Mucosa of descending colon (tissue), 3 donors: ENCODE data around the gene RANBP6. TPM values are rescaled to one million over a fixed set of nuclear protein-coding genes. Genes with fewer than 3 reads are reported as not detected.

ENCODE experiments used
- ATAC-seq: fragments of 200-7000 bp; cut with Tn5 transposase; one replicate; pipeline ENCODE4 v1.9.1; 2020; ENCODE audit warnings: mild to moderate bottlenecking, moderate library complexity
- DNase-seq, 3 donors: peaks; one replicate each; pipeline ENCODE4 v3.0.0-alpha.2; 2020
- H3K36me3 ChIP-seq: fragments of 200-600 bp; one replicate; pipeline ENCODE4 v1.8.0; 2021; ENCODE audit warnings: low read depth, mild to moderate bottlenecking
- H3K4me1 ChIP-seq: fragments of 200-600 bp; one replicate; pipeline ENCODE4 v1.8.0; 2021; ENCODE audit warnings: low read depth, mild to moderate bottlenecking
- H3K4me3 ChIP-seq: fragments of 200-600 bp; one replicate; pipeline ENCODE4 v1.8.0; 2021; ENCODE audit warnings: mild to moderate bottlenecking
- H3K9me3 ChIP-seq: fragments of 200-600 bp; one replicate; pipeline ENCODE4 v1.8.0; 2021; ENCODE audit warnings: mild to moderate bottlenecking
- CTCF ChIP-seq: fragments of 200-600 bp; IDR thresholded peaks from one replicate; pipeline ENCODE4 v1.8.0; 2022; ENCODE audit warnings: antibody characterized with exemption, mild to moderate bottlenecking
- intact Hi-C, 2 donors: fragments of 100-400 bp; cut with DNase I in 1 of 2; cut with micrococcal nuclease in 1 of 2; formaldehyde crosslinking; loops; one replicate each; pipeline versions ENCODE4 v1.11.0 to v1.11.1; 2022; cut with DNase I, micrococcal nuclease
- total RNA-seq, 3 donors: library from RNA; stranded (reverse); fragmentation: NEBNext Ultra II Directional in 2 of 3; extraction: Animal tissue kit (Norgen Biotek cat#: 25700) in 2 of 3; gene quantifications; one replicate each; pipeline versions ENCODE4 v1.2.1 to v1.2.4, GENCODE V29; 2021 to 2023
- donor health status: DM: no; HTN: no; CAD: no; lungs with moderate emphysema.
- donor health status: DM: no; HTN: no; CAD: no.
- donor health status: DM: no; HTN: yes; CAD: no.

The RANBP6 gene
- total RNA-seq, 3 donors from 2014 or later, result 7.9 to 13.1 (median 9.8) TPM

- no peak for ATAC-seq
- TF ChIP-seq CTCF, result no peak
- intact Hi-C loops, result loop anchor here in 1 of 2 donors (10.0 kb wide), 2 partner anchors 168 to 252 kb away; no protein-coding TSS in a partner anchor
These were observed 37.0 kb upstream of the RANBP6 start for GRCh38 chr9:6052293-6052919.

DNA sequence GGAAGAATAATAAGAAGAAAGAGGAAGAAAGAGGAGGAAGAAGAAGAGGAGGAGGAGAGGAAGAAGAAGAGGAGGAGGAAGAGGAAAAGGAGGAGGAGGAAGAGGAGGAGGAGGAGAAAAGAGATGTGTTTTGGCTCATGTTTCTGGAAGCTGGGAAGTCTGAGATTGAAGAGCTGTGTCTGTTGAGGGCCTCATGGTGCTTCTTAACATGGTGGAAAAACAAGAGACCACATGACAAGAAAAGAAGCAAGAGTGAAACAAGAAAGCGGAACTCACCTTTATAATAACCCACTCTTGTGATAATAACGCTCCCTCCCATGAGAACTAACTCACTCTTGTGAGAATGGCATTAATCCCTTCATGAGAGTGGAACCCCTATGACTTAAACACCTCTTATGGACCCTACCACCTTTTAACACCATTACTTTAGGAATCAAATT is 36.1 kb upstream of the RANBP6 start:
- Histone ChIP-seq H3K36me3 (no peaks in the 10 kb centered on the region), H3K9me3 (no peaks in the 10 kb centered on the region), H3K4me1 (peaks cover 5% of the 10 kb centered on the region), H3K4me3 (no peak overlapping the region)
- intact Hi-C loops, result loop anchor here in 1 of 2 donors (10.0 kb wide), 2 partner anchors 167 to 253 kb away; no protein-coding TSS in a partner anchor
- ATAC-seq, result no peak
- no peak for TF ChIP-seq CTCF
- DNase-seq, result no peak

More at GRCh38 chr9:6052293-6052919, 37.0 kb upstream of the RANBP6 start:
- Histone ChIP-seq H3K4me1 (peaks cover 5% of the 10 kb centered on the region), H3K36me3 (no peaks in the 10 kb centered on the region), H3K4me3 (no peak overlapping the region), H3K9me3 (no peaks in the 10 kb centered on the region)
- DNase-seq, result no peak

DNA sequence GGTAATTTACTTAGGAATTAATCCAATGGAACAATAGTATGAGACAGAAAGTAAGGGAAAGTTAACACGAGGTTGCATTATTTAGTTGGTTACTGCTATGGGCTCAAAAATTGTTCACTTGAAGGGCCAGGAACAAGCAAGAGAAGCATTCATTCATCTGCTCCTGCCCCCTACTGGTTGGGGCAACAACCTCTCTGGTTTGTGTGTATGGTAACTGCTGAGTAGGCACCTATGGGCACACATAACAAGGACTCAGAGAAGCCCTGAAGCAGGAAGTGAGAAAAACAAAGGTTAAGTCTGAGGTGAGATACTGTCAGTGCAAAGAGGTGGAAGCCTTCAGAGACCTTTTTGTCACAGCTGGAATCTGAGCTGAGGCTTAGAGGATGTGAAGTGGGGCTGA is 34.4 kb upstream of the RANBP6 start:
- DNase-seq (peak in 1 of 3 donors; percentile 41), ATAC-seq (peak; percentile 77)
- H3K9me3 ChIP-seq, result no peaks in the 10 kb centered on the region
- H3K4me3 ChIP-seq, result no peak overlapping the region
- TF ChIP-seq CTCF, result no peak
- H3K36me3 ChIP-seq, result no peaks in the 10 kb centered on the region
- intact Hi-C loops, result loop anchor here (10.0 kb wide), 3 partner anchors 155 to 255 kb away; partner anchors contain the start of gene MLANA (in 1 of the 2)
- H3K4me1 ChIP-seq, result peaks cover 5% of the 10 kb centered on the region

GRCh38 chr9:6048039-6048438 is 32.6 kb upstream of the RANBP6 start:
- peak; percentile 70 for ATAC-seq

DNA sequence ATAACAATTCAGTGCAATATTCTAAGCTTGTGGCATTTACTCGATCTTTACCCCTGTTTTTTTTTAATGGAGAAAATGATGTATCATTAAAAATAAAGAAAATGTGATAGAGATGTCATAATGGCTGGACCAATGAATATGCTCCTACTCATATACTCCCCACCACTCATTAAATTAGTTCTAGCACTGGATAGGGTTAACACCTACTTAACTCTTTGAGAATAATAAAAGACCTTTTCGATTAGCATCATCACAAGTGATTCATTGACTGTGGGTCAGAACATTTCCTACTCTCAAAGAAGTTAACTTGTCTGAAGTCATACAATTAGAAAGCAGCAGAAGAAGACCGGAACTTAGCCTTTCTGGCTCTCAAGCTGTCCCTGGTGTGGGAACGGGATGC is 31.6 kb upstream of the RANBP6 start:
- Histone ChIP-seq H3K4me3 (no peak overlapping the region), H3K9me3 (no peaks in the 10 kb centered on the region), H3K4me1 (peaks cover 5% of the 10 kb centered on the region), H3K36me3 (no peaks in the 10 kb centered on the region)
- no peak for DNase-seq
- intact Hi-C loops, result loop anchor here in 1 of 2 donors (10.0 kb wide), 1 partner anchor 152 kb away; the partner anchor contains the start of gene MLANA
- no peak for ATAC-seq
- TF ChIP-seq CTCF, result no peak

More at GRCh38 chr9:6048039-6048438, 32.6 kb upstream of the RANBP6 start:
- TF ChIP-seq CTCF, result no peak
- Histone ChIP-seq H3K9me3 (no peaks in the 10 kb centered on the region), H3K4me1 (peaks cover 5% of the 10 kb centered on the region), H3K36me3 (no peaks in the 10 kb centered on the region), H3K4me3 (no peak overlapping the region)
- intact Hi-C loops, result loop anchor here in 1 of 2 donors (10.0 kb wide), 1 partner anchor 153 kb away; the partner anchor contains the start of gene MLANA
- peak in 1 of 3 donors; percentile 23 for DNase-seq
